Amniotic epithelial cell (primary cell): ENCODE measurements around the gene ARHGAP18.

Experiments used
- DNase-seq: peaks from one replicate; pipeline ENCODE4 v3.0.0-alpha.2; 2010; ENCODE audit warnings: low read depth

ARHGAP18 gene

GRCh38 chr6:129615496-129615895 lies 94.5 kb downstream of the ARHGAP18 start:
- DNase-seq, result peak; percentile 54

GRCh38 chr6:129615020-129615419 lies 95.0 kb downstream of the ARHGAP18 start:
- no peak for DNase-seq

- DNase-seq, result no peak
These were observed 95.5 kb downstream of the ARHGAP18 start for GRCh38 chr6:129614464-129614863.

- no peak for DNase-seq
These were observed 97.5 kb downstream of the ARHGAP18 start for GRCh38 chr6:129612440-129612839.

GRCh38 chr6:129609635-129610034 lies 100.3 kb downstream of the ARHGAP18 start:
- DNase-seq, result no peak

- no peak for DNase-seq
These were observed 101.0 kb downstream of the ARHGAP18 start for GRCh38 chr6:129608886-129609537.

- DNase-seq, result peak; percentile 24
These were observed 102.3 kb downstream of the ARHGAP18 start for GRCh38 chr6:129607581-129608186.

- peak; percentile 70 for DNase-seq
These were observed 103.3 kb downstream of the ARHGAP18 start for GRCh38 chr6:129606664-129607063.

GRCh38 chr6:129605967-129606366 lies 104.0 kb downstream of the ARHGAP18 start:
- DNase-seq, result no peak

GRCh38 chr6:129605095-129605494 lies 104.9 kb downstream of the ARHGAP18 start:
- no peak for DNase-seq

GRCh38 chr6:129604321-129604720 lies 105.7 kb downstream of the ARHGAP18 start:
- DNase-seq, result no peak

- DNase-seq, result no peak
These were observed 106.2 kb downstream of the ARHGAP18 start for GRCh38 chr6:129603741-129604140.

- DNase-seq, result no peak
These were observed 108.7 kb downstream of the ARHGAP18 start for GRCh38 chr6:129601323-129601722.

- DNase-seq, result no peak
These were observed 110.5 kb downstream of the ARHGAP18 start for GRCh38 chr6:129599467-129599866.

GRCh38 chr6:129598244-129599187 lies 111.5 kb downstream of the ARHGAP18 start:
- peak; percentile 77 for DNase-seq

- no peak for DNase-seq
These were observed 112.8 kb downstream of the ARHGAP18 start for GRCh38 chr6:129597023-129597713.

- DNase-seq, result no peak
These were observed 113.5 kb downstream of the ARHGAP18 start for GRCh38 chr6:129596522-129596921.

GRCh38 chr6:129593233-129593564 lies 116.8 kb downstream of the ARHGAP18 start:
- peak; percentile 94 for DNase-seq

GRCh38 chr6:129592516-129593232 lies 117.3 kb downstream of the ARHGAP18 start:
- DNase-seq, result no peak

GRCh38 chr6:129590408-129591022 lies 119.5 kb downstream of the ARHGAP18 start:
- DNase-seq, result peak; percentile 92

GRCh38 chr6:129586815-129587214 lies 123.2 kb downstream of the ARHGAP18 start:
- no peak for DNase-seq
